SKM-1 treated with dmso at 0.1 percent for 144 hours (cell line): ENCODE measurements around the gene DBI.
"Not testable (repeated sequence)": the region's sequence is repeated elsewhere in the genome, so short reads cannot be mapped to it uniquely, and the experiment has no call there.

Experiments used
- DNase-seq: peaks from one replicate; lab custom pipeline; 2025; ENCODE audit not compliant: unreplicated experiment; lab: John Stamatoyannopoulos, UW

The DBI gene

DNA sequence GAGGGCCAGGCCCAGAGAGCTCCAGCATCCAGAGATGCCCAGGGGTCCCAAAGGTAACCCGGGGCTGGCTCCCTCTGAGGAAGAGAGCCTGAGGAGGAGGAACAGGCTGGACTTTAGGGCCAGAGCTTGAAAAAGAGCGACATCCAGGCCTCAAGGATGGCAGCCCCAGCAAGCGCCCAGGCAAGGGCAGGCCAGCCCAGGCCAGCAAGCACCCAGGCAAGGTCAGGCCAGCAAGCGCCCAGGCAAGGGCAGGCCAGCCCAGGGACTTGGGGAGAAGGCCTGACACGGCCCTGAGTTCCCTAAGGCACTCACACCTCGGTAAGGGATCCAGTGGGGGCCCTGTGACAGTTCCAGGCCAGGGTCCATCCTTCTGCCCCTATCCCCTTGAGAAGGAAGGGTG lies 30.4 kb downstream of the DBI start:
- DNase-seq: no peak

DNA sequence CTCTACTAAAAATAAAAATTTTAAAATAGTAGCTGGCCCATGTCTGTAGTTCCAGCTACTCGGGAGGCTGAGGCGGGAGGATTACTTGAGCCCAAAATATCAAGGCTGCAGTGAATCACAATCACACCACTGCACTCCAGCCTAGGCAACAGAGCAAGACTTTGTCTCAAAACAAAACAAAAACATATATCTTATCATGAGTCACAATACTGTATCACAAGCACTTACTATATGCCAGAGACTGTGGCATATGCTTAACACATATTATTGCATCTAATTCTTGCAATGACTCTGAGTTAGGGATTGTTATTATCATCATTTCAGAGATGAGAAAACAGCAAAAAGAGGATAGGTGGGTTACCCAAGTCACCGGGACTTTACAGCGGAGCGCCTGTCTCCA lies 35.3 kb downstream of the DBI start:
- no peak for DNase-seq

DNA sequence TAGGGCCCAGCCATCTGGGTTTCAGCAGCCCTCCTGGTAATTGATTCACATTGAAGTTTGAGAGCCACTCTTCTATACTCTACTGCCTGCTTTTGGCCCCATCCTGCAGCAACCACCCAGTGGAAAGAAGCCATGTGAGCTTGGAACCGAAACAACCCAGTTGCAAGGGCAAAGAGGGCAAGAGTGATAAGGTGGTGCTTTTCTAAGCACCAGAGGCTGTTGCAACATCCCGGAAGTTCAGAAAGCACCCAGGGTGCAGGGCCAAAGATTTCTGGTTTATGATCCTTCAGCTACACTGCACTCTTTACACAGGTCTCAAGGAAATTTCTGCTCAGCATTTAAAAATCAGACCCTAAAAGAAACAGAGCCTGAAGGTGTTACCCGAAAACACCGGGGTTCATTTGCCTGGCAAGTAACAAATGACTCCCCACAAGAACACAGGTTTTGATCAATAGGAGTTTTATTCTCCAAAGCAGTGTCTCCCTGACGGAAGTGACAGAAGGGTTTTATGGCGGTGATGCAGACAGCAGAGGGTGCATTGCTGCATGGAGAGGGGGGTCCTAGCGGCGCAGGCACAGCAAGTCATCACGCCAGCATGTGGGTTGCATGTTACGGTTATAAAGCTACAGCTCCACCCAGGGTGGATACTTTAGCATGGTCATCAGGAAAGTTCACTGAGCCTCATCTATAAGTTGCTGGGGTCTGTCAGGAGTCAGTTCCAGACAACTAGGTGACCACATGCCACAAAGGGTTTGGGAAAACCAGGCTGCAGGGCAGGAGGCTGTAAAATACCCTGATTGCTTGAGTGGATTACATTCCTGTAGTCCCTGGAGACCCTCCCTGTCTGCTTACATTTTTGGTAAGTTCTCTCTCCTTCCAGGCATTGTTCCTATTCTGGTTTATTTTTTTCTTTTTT lies 36.1 kb downstream of the DBI start:
- DNase-seq: peak; percentile 78

DNA sequence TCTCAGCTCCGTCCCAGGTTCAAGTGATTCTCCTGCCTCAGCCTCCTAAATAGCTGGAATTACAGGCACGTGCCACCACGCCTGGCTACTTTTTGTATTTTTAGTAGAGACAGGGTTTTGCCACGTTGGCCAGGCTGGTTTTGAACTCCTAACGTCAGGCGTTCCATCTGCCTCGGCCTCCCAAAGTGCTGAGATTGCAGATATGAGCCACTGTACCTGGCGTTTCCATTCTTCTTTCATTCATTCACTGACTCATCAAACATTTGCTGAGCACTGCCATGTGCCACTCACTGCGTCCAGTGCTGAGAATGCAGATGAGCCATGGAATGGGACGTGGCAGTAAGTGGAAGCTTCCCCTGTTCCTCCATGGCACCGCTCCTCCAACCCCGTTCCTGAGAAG lies 36.8 kb downstream of the DBI start:
- not testable (repeated sequence) for DNase-seq

DNA sequence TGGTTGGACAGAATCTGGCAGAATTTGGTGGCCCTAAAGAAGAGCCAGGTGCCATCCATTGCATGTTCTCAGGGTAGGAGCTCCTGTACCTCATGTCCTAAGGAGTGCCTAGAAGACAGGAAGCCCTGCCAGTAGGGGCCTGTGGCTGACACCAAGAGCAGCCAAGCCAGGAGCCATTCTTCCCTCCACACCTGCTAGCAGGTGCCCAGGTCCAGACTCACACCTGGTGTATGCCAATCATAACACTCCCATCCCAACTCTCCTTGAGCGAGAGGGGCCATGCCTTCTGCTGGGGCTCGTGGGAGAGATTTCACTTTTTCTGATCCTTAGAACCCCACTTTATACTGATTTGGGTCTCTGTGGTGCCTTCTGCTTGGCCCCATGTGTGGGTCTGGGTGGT lies 38.4 kb downstream of the DBI start:
- no peak for DNase-seq

DNA sequence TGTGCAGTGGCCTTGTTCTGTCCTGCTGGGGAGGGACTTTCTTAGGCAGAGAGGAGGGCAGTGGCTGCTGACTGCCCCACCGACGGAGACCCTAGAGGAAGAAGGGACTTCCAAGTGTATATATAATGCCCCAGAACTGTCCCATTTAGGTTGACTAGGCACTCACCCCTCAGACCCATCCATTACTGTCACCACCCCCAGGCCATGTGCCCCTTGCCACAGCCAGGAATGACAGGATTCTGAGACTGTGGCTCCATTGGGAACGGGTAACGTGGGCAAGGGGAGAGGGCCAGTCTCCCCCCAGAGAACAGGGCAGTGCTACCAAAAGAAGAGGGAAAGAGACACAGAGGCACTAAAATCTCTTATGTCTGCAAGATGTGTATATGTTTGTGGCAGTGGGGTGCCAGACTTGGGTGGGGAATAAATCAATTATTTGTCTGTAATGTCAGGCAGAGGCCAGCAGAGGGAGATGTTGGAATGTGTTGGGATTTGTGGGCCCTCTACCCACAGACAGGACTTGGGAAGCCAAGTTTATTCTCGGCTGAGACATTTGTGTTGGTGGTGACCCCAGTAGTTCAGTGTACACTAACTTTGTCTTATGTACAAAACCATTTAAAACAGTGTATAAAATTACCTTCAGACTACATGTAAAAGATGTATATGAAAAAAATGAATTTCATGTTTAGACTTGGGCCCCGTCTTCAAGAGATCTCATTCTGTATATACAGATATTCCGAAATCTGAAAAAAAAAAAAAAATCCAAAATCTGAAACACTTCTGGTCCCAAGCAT lies 40.8 kb downstream of the DBI start:
- peak; percentile 61 for DNase-seq

DNA sequence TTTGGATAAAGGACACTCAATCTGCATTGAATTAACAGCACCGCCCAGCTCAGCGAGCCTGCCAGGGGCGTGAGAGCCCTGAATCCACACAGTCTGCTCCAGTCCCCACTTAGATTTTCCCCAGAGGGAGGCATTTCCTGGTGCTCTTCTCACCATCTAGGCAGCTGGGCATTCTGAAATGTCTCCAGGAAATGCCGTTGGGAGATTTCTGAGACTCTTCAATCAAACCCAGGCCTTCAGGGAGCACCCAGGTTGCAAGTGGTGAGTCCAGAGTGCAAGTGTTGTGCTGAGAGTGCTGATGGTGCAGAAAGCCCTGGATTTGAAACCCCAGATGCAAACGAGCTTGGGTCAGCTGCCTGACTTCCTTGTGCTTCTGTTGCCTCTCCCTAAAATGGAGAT lies 41.4 kb downstream of the DBI start:
- DNase-seq: no peak

DNA sequence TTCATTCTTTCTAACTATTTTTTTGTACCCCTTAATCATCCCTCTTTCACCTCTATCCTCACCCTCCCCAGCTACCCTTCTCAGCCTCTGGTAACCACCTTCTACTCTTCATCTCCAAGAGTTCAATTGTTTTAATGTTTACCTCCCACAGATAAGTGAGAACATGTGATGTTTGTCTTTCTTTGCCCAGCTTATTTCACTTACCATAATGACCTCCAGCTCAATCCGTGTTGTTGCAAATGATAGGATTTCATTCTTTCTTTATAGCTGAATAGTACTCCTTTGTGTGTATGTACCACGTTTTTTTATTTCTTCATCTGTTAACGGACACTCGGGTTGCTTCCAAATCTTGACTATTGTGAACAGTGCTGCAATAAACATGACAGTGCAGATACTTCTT lies 42.7 kb downstream of the DBI start:
- no peak for DNase-seq

DNA sequence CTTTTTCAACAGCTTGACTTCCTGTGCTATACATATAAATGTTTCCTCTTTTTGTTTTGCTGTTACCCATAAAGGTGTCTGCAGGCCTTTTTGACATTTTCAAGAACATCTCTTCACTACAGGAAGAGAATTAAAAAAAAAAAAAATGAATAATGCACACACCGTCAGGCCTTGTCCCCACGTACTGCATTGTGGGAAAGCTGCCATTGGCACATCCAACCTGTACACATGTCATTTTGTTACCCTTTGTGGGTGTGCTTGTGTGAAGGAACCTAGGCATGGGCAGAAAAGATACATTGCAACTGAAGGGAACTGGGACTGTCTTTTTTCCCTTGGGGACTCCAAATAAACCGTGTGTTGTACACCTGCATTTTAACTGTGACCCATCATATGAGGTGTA lies 48.1 kb downstream of the DBI start:
- no peak for DNase-seq

DNA sequence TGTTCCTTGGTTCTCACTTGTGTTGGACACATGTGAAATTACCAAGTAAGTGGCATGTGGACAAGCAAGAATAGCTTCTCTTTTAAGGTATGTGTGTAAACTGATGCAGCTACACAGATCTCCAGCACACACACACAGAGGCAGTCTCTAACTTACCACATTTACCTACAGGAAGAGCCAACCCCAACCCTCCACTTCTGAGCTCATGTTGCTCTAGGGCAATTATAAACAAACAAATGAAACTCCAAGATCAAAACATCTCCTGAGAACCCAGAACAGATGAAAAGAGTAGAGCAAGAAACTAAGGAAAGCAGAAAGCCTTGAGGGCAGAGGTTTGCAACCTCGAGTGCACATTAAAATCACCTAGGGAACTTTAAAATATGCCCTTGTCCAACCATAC lies 48.9 kb downstream of the DBI start:
- DNase-seq: no peak

DNA sequence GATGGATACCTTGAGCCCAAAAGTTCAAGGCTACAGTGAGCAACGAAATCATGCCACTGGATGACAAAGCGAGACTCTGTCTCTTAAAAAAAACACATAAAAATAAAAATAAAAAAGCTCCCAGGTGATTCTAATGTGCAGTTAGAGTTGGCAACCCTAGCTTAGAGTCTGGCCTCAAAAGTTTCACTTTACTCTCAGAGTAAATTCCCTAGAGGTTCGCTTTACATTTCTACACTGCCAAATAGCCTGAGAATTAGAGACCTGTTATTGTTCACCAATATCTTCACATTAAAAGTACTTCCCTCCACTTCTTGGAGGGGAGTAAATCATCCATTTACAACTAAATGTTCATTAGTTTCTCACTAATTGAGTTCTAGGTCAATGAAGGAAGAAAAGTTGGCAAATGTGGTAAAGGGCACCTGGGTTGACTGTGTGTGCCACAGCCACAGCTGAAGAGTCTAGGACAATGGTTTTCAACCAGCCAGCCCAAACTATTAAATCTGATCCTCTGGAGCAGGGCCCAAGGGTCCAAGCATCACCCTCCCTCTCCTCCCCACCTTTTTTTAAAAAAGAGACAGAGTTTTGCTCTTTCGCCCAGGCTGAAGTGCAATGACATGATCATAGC lies 49.6 kb downstream of the DBI start:
- no peak for DNase-seq

DNA sequence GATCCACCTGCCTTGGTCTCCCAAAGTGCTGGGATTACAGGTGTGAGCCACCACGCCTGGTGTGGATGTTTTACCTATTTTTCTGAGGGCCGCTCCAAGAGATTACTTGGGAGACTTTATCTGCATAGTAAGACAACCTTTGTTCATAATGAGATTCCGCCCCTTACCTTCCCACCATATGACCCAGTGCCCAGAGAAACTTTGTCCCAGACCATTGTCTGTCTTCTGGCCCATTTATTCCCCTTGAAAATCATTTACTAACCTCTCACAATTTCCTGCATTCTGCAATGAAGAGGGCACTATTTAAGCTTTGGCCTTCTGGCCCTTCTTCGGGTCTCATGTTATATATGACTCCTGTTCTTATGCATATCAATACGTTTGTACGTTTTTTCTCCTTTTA lies 51.1 kb downstream of the DBI start:
- no peak for DNase-seq

DNA sequence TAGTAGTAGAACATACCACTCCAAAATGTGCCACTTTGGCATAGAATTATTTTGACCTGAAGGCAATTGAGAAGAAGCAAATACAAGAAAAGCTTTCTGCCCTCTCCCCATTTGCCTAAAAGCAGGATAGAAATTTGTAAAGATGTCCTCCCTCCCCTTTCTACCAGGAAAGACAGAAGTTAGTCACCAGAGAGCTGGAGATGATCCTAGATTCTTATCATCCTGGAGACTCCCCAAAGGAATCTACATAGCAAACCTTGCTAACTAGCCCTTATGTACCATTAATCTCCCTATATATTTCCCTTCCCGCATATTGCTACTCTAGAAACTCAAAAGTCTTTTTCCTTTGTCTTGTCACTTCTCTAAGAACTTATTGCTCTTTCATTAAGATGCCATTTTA lies 52.3 kb downstream of the DBI start:
- DNase-seq: no peak

DNA sequence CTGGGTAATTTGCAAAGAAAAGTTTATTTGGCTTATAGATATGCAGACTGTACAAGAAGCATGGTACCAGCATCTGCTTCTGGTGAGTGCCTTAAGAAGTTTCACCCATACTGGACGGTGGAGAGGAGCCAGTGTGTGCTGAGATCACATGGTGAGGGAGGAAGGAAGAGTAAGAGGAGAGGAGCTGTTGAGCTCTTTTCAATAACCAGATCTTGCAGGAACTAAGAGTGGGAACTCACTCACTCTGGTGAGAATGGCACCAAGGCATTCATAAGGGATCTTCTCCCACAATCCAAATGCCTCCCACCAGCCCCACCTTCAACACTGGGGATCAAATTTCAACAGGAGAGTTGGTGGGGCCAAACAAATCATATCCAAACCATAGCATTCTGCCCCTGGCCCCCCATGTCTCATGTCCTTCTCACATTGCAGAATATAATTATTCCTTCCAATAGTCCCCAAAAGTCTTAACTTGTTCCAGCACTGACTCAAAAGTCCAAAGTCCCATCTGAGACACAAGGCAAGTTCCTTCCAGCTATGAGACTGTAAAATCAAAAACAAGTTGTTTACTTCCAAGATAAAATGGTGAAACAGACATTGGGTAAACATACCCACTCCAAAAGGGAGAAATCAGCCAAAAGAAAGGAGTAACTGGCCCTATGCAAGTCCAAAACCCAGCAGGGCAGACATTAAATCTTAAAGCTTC lies 53.2 kb downstream of the DBI start:
- DNase-seq: no peak

DNA sequence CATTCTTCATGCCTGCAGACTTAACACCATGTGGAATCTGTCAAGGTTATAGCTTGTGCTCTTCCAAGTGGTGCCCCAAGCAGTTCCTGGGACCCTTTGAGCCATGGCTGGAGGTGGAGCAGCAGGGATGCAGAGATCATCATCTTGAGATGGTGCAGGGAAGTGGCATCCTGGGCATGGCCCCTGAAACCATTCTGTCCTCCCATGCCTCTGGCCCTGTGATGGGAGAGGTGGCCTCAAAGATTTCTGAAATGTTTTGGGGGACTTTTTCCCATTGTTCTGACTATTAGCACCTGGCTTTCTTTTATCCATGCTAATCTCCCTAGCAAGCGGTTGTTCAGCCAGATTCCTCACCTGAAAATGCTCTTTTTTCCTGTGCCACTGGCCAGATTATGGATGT lies 54.5 kb downstream of the DBI start:
- DNase-seq: no peak

DNA sequence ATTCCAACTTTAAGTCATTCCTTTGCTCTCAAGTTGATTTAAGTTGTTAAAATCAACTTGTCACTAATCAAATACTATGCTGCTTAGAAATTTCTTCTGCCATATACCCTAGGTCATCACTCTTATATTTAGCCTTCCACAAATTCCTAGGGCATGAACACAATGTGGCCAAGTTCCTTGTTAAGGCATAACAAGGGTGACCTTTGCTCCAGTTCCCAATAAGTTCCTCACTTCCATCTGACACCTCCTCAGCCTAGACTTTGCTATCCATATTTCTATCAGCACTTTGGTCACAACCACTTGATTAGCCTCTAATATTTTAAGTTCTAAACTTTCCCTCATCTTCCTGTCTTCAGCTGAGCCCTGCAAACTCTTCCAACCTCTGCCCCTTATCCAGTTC lies 55.0 kb downstream of the DBI start:
- DNase-seq: no peak
